ENCODE data around the gene ZNF669. TPM values are rescaled to one million over a fixed set of nuclear protein-coding genes. Genes with fewer than 3 reads are reported as not detected.
"Not testable (repeated sequence)": the region's sequence is repeated elsewhere in the genome, so short reads cannot be mapped to it uniquely, and the experiment has no call there.

The ZNF669 gene
- polyA plus RNA-seq, 1 donor: 5.6 TPM

- WGBS (ENCODE audit: insufficient coverage, low lambda C conversion rate): no CpG with 5 or more reads among the region's 6 CpGs
- Histone ChIP-seq H3K4me3 (ENCODE audit: low read length) (no peak overlapping the region), H3K36me3 (ENCODE audit: control insufficient read depth, insufficient read depth, low read length) (no peaks in the 10 kb centered on the region), H3K27ac (ENCODE audit: low read length) (no peak overlapping the region), H3K27me3 (ENCODE audit: control insufficient read depth, insufficient read depth, low read length) (no peaks in the 10 kb centered on the region), H3K9me3 (ENCODE audit: control insufficient read depth, low read depth, low read length) (peaks cover 5% of the 10 kb centered on the region), H3K4me1 (ENCODE audit: control insufficient read depth, insufficient read depth, low read length) (no peaks in the 10 kb centered on the region)
- DNase-seq: no peak
These were observed 17.2 kb upstream of the ZNF669 start for GRCh38 chr1:247121382-247121781.

GRCh38 chr1:247120408-247120668 lies 16.2 kb upstream of the ZNF669 start:
- not testable (repeated sequence) for H3K27me3 ChIP-seq (ENCODE audit: control insufficient read depth, insufficient read depth, low read length); H3K27ac ChIP-seq (ENCODE audit: low read length); H3K36me3 ChIP-seq (ENCODE audit: control insufficient read depth, insufficient read depth, low read length); DNase-seq; H3K4me3 ChIP-seq (ENCODE audit: low read length); H3K4me1 ChIP-seq (ENCODE audit: control insufficient read depth, insufficient read depth, low read length); H3K9me3 ChIP-seq (ENCODE audit: control insufficient read depth, low read depth, low read length)
- WGBS (ENCODE audit: insufficient coverage, low lambda C conversion rate): no CpG with 5 or more reads among the region's 4 CpGs

DNA sequence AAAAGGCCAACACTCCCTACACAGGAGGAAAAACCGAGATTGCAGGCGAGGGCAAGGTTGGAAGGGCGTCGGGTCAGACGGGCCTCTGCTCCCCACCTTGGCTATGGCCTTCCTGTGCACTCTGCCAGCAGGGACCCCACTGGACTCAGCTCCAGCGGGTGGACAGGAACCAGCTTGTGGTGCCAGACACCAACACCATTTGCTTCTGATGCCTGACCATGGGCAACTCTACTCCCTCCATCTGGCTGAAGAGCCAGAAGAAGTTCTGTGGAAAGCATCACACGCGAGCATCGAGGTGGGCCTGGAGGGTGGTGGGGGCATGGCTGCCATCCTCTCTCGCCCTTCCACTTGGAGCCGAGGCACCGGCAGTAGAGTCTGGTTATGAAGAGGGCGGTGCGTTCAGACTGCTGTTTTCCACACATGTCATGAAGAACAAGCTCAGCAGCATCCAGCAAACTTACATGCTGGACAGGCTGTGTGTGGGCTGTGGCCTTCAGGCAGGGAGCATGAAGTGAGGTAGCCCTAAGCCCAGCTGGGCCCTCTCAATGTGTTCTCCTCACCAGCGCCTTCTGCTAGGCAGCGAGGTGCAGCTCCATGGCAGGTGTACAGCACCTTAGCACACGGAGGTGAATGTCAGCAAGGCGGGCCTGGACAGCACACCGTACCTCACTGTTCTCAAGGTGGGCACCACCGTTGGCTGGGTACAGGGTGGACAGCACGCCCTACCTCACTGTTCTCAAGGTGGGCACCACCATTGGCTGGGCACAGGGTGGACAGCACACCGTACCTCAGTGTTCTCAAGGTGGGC lies 15.6 kb upstream of the ZNF669 start:
- no peak for DNase-seq
- no peak overlapping the region for H3K4me3 ChIP-seq (ENCODE audit: low read length)
- no peak overlapping the region for H3K27ac ChIP-seq (ENCODE audit: low read length)
- H3K27me3 ChIP-seq (ENCODE audit: control insufficient read depth, insufficient read depth, low read length): no peaks in the 10 kb centered on the region
- no peaks in the 10 kb centered on the region for H3K36me3 ChIP-seq (ENCODE audit: control insufficient read depth, insufficient read depth, low read length)
- H3K9me3 ChIP-seq (ENCODE audit: control insufficient read depth, low read depth, low read length): peaks cover 3% of the 10 kb centered on the region
- no peaks in the 10 kb centered on the region for H3K4me1 ChIP-seq (ENCODE audit: control insufficient read depth, insufficient read depth, low read length)
- WGBS (ENCODE audit: insufficient coverage, low lambda C conversion rate): 100% methylated on average over 4 of the region's 22 CpGs

DNA sequence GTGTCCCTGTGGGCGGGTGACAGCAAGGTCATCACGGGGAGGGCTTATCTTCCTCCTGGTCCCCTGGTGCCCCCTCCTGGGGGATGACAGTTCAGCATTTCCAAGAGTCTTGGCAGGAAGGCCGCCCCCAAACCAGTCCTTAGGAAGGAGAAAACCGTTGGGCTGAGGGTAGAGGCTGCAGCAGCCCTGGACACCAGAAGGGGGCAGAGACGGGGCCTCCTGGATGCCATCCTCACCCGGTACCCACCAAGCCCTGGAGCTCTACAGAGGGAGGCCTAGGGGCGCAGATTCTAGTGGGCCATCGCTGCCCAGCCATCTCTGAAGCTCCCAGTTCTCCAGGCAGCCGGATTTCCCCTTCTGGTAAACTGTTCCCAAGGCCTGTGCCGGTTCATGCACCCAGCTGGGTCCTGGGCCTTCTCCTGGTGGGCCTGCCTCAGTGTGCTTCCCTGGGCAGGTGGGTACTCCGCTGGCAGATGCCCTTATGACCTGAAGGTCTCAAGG lies 14.8 kb upstream of the ZNF669 start:
- Histone ChIP-seq H3K4me3 (ENCODE audit: low read length) (no peak overlapping the region), H3K4me1 (ENCODE audit: control insufficient read depth, insufficient read depth, low read length) (no peaks in the 10 kb centered on the region), H3K36me3 (ENCODE audit: control insufficient read depth, insufficient read depth, low read length) (no peaks in the 10 kb centered on the region), H3K9me3 (ENCODE audit: control insufficient read depth, low read depth, low read length) (peaks cover 2% of the 10 kb centered on the region), H3K27me3 (ENCODE audit: control insufficient read depth, insufficient read depth, low read length) (peaks cover 3% of the 10 kb centered on the region), H3K27ac (ENCODE audit: low read length) (no peak overlapping the region)
- DNase-seq: no peak
- no CpG with 5 or more reads among the region's 11 CpGs for WGBS (ENCODE audit: insufficient coverage, low lambda C conversion rate)

- no CpG with 5 or more reads among the region's 12 CpGs for WGBS (ENCODE audit: insufficient coverage, low lambda C conversion rate)
- Histone ChIP-seq H3K27me3 (ENCODE audit: control insufficient read depth, insufficient read depth, low read length) (peaks cover 19% of the 10 kb centered on the region), H3K27ac (ENCODE audit: low read length) (no peak overlapping the region), H3K36me3 (ENCODE audit: control insufficient read depth, insufficient read depth, low read length) (no peaks in the 10 kb centered on the region), H3K4me1 (ENCODE audit: control insufficient read depth, insufficient read depth, low read length) (no peaks in the 10 kb centered on the region), H3K9me3 (ENCODE audit: control insufficient read depth, low read depth, low read length) (peaks cover 5% of the 10 kb centered on the region), H3K4me3 (ENCODE audit: low read length) (no peak overlapping the region)
- DNase-seq: no peak
These were observed 11.4 kb upstream of the ZNF669 start for GRCh38 chr1:247115545-247115944.

GRCh38 chr1:247115141-247115510 lies 11.0 kb upstream of the ZNF669 start:
- H3K4me3 ChIP-seq (ENCODE audit: low read length): no peak overlapping the region
- no peak overlapping the region for H3K27ac ChIP-seq (ENCODE audit: low read length)
- no peaks in the 10 kb centered on the region for H3K36me3 ChIP-seq (ENCODE audit: control insufficient read depth, insufficient read depth, low read length)
- WGBS (ENCODE audit: insufficient coverage, low lambda C conversion rate): 81% methylated on average over 3 of the region's 7 CpGs
- H3K27me3 ChIP-seq (ENCODE audit: control insufficient read depth, insufficient read depth, low read length): peaks cover 22% of the 10 kb centered on the region
- DNase-seq: no peak
- H3K4me1 ChIP-seq (ENCODE audit: control insufficient read depth, insufficient read depth, low read length): no peaks in the 10 kb centered on the region
- H3K9me3 ChIP-seq (ENCODE audit: control insufficient read depth, low read depth, low read length): peaks cover 5% of the 10 kb centered on the region

DNA sequence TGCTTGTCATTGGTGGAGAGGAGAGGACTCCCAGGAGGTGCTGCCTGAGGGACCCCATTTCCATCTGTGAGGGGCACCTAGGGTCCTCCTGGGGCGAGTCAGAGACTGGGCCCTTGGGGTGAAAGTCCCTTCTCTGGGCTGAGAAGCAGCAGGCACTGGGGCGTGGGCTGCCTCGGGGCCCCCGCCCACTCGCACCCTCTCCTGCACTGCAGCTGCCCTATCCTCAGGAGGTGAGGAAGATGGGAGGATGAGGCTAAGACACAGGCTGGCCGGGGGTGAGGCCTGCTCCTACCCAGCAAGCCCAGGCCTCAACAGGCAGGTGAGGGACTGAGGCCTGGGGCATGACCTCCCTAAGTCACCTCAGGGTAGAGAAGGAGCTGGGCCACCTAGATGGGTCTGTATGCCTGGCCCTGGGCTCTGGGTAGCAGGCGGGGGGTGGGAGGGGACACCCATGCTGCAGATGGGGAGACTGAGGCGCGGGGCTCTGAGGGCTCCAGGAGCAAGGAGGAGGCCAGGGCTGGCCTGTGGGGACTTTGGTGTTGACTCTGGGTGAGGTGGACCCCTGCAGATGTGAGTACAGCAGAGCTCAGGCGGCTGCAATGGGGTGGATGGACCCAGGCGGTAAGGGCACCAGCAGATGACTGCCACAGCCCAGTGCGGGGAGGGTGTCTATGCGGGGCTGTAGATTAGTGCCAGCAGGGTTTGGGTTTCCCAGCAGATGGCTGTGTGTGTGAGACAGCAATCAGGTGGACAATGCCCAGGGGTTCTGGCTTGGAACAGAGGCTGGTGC lies 10.4 kb upstream of the ZNF669 start:
- Histone ChIP-seq H3K27me3 (ENCODE audit: control insufficient read depth, insufficient read depth, low read length) (peaks cover 26% of the 10 kb centered on the region), H3K4me3 (ENCODE audit: low read length) (no peak overlapping the region), H3K36me3 (ENCODE audit: control insufficient read depth, insufficient read depth, low read length) (no peaks in the 10 kb centered on the region), H3K27ac (ENCODE audit: low read length) (no peak overlapping the region), H3K9me3 (ENCODE audit: control insufficient read depth, low read depth, low read length) (peaks cover 3% of the 10 kb centered on the region), H3K4me1 (ENCODE audit: control insufficient read depth, insufficient read depth, low read length) (no peaks in the 10 kb centered on the region)
- no peak for DNase-seq
- no CpG with 5 or more reads among the region's 13 CpGs for WGBS (ENCODE audit: insufficient coverage, low lambda C conversion rate)

DNA sequence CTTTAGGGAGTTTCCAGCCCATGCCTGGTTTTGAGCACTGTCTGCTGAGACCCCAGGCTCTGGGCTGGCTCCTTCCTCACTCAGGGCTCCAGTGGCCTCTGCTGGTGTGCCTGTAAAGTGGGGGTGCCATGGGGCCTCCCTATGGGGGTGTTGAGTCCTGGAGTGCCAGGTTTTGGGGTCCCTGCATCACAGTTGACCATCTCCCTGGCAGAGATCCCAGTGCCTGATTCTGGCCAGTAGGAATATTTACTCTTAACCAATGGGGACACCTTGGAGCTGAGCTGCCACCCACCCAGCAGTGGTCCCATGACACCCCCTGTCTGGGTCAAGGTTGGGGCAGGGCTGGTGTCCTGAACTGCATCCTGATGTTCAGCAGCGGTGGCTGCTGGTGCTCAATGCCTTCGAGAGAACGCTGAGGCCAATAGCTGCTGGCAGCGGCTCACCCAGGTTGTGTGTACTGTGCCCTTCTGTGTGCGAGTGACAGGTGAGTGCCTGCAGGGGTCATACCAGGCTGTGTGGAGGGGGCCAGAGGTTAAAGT lies 9.6 kb upstream of the ZNF669 start:
- Histone ChIP-seq H3K27ac (ENCODE audit: low read length) (no peak overlapping the region), H3K27me3 (ENCODE audit: control insufficient read depth, insufficient read depth, low read length) (peaks cover 27% of the 10 kb centered on the region), H3K9me3 (ENCODE audit: control insufficient read depth, low read depth, low read length) (peaks cover 3% of the 10 kb centered on the region), H3K4me3 (ENCODE audit: low read length) (no peak overlapping the region), H3K4me1 (ENCODE audit: control insufficient read depth, insufficient read depth, low read length) (no peaks in the 10 kb centered on the region), H3K36me3 (ENCODE audit: control insufficient read depth, insufficient read depth, low read length) (no peaks in the 10 kb centered on the region)
- WGBS (ENCODE audit: insufficient coverage, low lambda C conversion rate): no CpG with 5 or more reads among the region's 5 CpGs
- no peak for DNase-seq

- Histone ChIP-seq H3K36me3 (ENCODE audit: control insufficient read depth, insufficient read depth, low read length) (no peaks in the 10 kb centered on the region), H3K27ac (ENCODE audit: low read length) (no peak overlapping the region), H3K4me3 (ENCODE audit: low read length) (no peak overlapping the region), H3K9me3 (ENCODE audit: control insufficient read depth, low read depth, low read length) (peaks cover 3% of the 10 kb centered on the region), H3K27me3 (ENCODE audit: control insufficient read depth, insufficient read depth, low read length) (peaks cover 32% of the 10 kb centered on the region), H3K4me1 (ENCODE audit: control insufficient read depth, insufficient read depth, low read length) (no peaks in the 10 kb centered on the region)
- no peak for DNase-seq
- no CpG with 5 or more reads among the region's 5 CpGs for WGBS (ENCODE audit: insufficient coverage, low lambda C conversion rate)
These were observed 8.9 kb upstream of the ZNF669 start for GRCh38 chr1:247113094-247113497.

DNA sequence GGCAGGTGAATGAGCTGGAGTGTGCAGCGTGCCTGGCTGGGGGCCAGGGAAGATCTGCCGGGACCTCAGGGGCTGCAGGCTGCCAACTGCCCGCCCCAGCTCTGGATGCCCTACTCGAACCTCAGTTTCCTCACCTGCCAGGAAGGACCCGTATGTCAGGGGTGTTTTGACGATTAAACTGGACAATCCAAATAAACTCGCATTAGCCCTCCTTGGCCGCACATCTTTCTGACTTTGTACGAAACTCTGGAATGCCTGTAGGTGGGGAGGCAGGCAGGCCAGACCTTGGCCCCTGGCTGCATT lies 8.3 kb upstream of the ZNF669 start:
- no CpG with 5 or more reads among the region's 9 CpGs for WGBS (ENCODE audit: insufficient coverage, low lambda C conversion rate)

More for the DNA sequence above, 8.3 kb upstream of the ZNF669 start:
- Histone ChIP-seq H3K4me1 (ENCODE audit: control insufficient read depth, insufficient read depth, low read length) (no peaks in the 10 kb centered on the region), H3K36me3 (ENCODE audit: control insufficient read depth, insufficient read depth, low read length) (no peaks in the 10 kb centered on the region), H3K27ac (ENCODE audit: low read length) (no peak overlapping the region), H3K4me3 (ENCODE audit: low read length) (peak overlapping the region; percentile 56), H3K27me3 (ENCODE audit: control insufficient read depth, insufficient read depth, low read length) (peaks cover 36% of the 10 kb centered on the region), H3K9me3 (ENCODE audit: control insufficient read depth, low read depth, low read length) (peaks cover 3% of the 10 kb centered on the region)
- no peak for DNase-seq

Data from large intestine (tissue), 3 donors.